Vagina (tissue), 2 donors: ENCODE measurements around the gene HSPB6. TPM values are rescaled to one million over a fixed set of nuclear protein-coding genes. Genes with fewer than 3 reads are reported as not detected.

ENCODE experiments used
- DNase-seq, 2 donors: peaks; one replicate each; pipeline ENCODE4 v3.0.0-alpha.2; 2017; ENCODE audit errors: extremely low spot score in 2 of 2
- H3K27ac ChIP-seq: fragments of 200-600 bp; sonication (generic); one replicate; pipeline ENCODE4 v1.5.1; 2019
- H3K27me3 ChIP-seq: fragments of 200-600 bp; sonication (generic); one replicate; pipeline ENCODE4 v1.5.1; 2019
- H3K36me3 ChIP-seq, 2 donors: fragments of 200-600 bp; sonication (generic); one replicate each; pipeline ENCODE4 v1.5.1; 2017 to 2019
- H3K4me1 ChIP-seq: fragments of 200-600 bp; sonication (generic); one replicate; pipeline ENCODE4 v1.5.1; 2019
- H3K4me3 ChIP-seq, 2 donors: fragments of 200-600 bp; sonication (generic); 1 replicate in 1 of 2; 2 replicates in 1 of 2; pipeline ENCODE4 v1.5.1; 2016 to 2019
- H3K9me3 ChIP-seq: fragments of 200-600 bp; sonication (generic); one replicate; pipeline ENCODE4 v1.5.1; 2019
- POLR2A ChIP-seq, 2 donors: fragments of 450-650 bp; IDR thresholded peaks; one replicate each; pipeline ENCODE4 v1.6.1; 2017; ENCODE audit warnings: antibody characterized with exemption in 2 of 2, mild to moderate bottlenecking in 2 of 2, moderate library complexity in 2 of 2
- POLR2AphosphoS5 ChIP-seq, 2 donors: sonication (generic); formaldehyde crosslinking; IDR thresholded peaks; one replicate each; pipeline ENCODE4 v1.9.0; 2017; ENCODE audit warnings: antibody characterized with exemption in 2 of 2, mild to moderate bottlenecking in 2 of 2, low read depth in 1 of 2; ENCODE audit not compliant: insufficient read depth in 1 of 2
- intact Hi-C: fragments of 100-400 bp; cut with DNase I; formaldehyde crosslinking; loops from one replicate; pipeline ENCODE4 v1.15.1; 2023
- total RNA-seq: library from RNA; depleted of rRNA; stranded (reverse); fragments of >200 nt; gene quantifications from one replicate; pipeline ENCODE4 v1.2.3, GENCODE V29; 2016
- TF ChIP-seq, protein P1 (sequence below), 3 experiments: fragments of 450-650 bp in 2 of 3; fragments of 200-600 bp in 1 of 3; sonication (generic) in 1 of 3; IDR thresholded peaks; one replicate each; pipeline ENCODE4 v1.5.1; 2017 to 2019; ENCODE audit warnings: antibody characterized with exemption in 3 of 3, mild to moderate bottlenecking in 2 of 3, moderate library complexity in 2 of 3

HSPB6 gene
- total RNA-seq, 1 donor from 2014 or later = 238 TPM

DNA sequence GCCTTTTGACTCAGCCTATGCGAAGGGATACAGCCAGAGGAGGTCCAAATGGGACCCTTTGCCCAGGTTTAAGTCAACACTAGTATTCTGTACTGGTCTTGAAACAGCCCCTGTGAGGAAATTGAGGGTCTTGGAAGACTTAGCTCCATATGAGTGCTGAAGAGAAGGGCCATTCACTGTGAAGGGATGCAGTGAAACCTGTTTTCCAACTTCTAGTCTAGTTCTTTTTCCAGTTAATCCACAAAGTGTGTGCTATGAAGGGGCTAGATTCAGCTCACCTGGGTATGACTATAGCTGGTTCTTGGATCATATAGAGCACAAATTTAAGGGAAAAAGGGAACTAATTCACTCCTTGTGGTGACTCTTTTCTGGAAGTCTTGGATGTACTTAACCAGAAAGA, 48.4 kb downstream of the HSPB6 start:
- Histone ChIP-seq H3K36me3 (no peaks in the 10 kb centered on the region), H3K4me1 (no peaks in the 10 kb centered on the region), H3K4me3 (no peak overlapping the region), H3K27ac (no peak overlapping the region), H3K9me3 (no peaks in the 10 kb centered on the region), H3K27me3 (no peaks in the 10 kb centered on the region)
- intact Hi-C loops = no loop called here
- TF ChIP-seq, protein P1, sequence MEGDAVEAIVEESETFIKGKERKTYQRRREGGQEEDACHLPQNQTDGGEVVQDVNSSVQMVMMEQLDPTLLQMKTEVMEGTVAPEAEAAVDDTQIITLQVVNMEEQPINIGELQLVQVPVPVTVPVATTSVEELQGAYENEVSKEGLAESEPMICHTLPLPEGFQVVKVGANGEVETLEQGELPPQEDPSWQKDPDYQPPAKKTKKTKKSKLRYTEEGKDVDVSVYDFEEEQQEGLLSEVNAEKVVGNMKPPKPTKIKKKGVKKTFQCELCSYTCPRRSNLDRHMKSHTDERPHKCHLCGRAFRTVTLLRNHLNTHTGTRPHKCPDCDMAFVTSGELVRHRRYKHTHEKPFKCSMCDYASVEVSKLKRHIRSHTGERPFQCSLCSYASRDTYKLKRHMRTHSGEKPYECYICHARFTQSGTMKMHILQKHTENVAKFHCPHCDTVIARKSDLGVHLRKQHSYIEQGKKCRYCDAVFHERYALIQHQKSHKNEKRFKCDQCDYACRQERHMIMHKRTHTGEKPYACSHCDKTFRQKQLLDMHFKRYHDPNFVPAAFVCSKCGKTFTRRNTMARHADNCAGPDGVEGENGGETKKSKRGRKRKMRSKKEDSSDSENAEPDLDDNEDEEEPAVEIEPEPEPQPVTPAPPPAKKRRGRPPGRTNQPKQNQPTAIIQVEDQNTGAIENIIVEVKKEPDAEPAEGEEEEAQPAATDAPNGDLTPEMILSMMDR (IDR thresholded peaks at IDR 0.05) = no peak
- no peak for TF ChIP-seq POLR2AphosphoS5 (IDR thresholded peaks at IDR 0.05; ENCODE audit: insufficient read depth in 1 of 2, low read depth in 1 of 2)
- TF ChIP-seq POLR2A (IDR thresholded peaks at IDR 0.05) = no peak
- DNase-seq = no peak

Other genes with a start within 250 kb of the HSPB6 start
- 237 TPM for gene DMKN, start 243.4 kb downstream of the HSPB6 start, total RNA-seq
- 162 TPM for gene SBSN, start 228.7 kb downstream of the HSPB6 start, total RNA-seq
- not detected for gene GAPDHS, start 223.6 kb downstream of the HSPB6 start, total RNA-seq
- 104 TPM for gene TMEM147, start 211.4 kb downstream of the HSPB6 start, total RNA-seq
- gene ATP4A, start 193.4 kb downstream of the HSPB6 start, total RNA-seq = not detected
- not detected for gene PMIS2, start 170.9 kb downstream of the HSPB6 start, total RNA-seq
- gene HAUS5, start 144.3 kb downstream of the HSPB6 start, total RNA-seq = 11.0 TPM
- 54.3 TPM for gene RBM42, start 128.0 kb downstream of the HSPB6 start, total RNA-seq
- not detected for gene ETV2, start 115.3 kb downstream of the HSPB6 start, total RNA-seq
- gene COX6B1, start 108.7 kb downstream of the HSPB6 start, total RNA-seq = 265 TPM
- 9.1 TPM for gene UPK1A, start 90.5 kb downstream of the HSPB6 start, total RNA-seq
- gene ZBTB32, start 52.5 kb downstream of the HSPB6 start, total RNA-seq = not detected
- 16.0 TPM for gene KMT2B, start 39.0 kb downstream of the HSPB6 start, total RNA-seq
- gene IGFLR1, start 14.6 kb downstream of the HSPB6 start, total RNA-seq = 7.4 TPM
- 6.6 TPM for gene U2AF1L4, start 11.6 kb downstream of the HSPB6 start, total RNA-seq
- gene PSENEN, start 11.4 kb downstream of the HSPB6 start, total RNA-seq = 28.2 TPM
- 11.3 TPM for gene LIN37, start 8.5 kb downstream of the HSPB6 start, total RNA-seq
- gene PROSER3, start 1.1 kb upstream of the HSPB6 start, total RNA-seq = 13.8 TPM
- 35.4 TPM for gene ARHGAP33, start 18.5 kb upstream of the HSPB6 start, total RNA-seq
- gene PRODH2, start 55.8 kb upstream of the HSPB6 start, total RNA-seq = not detected
- not detected for gene NPHS1, start 95.5 kb upstream of the HSPB6 start, total RNA-seq
- gene KIRREL2, start 99.9 kb upstream of the HSPB6 start, total RNA-seq = not detected
- 1.5 TPM for gene APLP1, start 111.5 kb upstream of the HSPB6 start, total RNA-seq
- gene NFKBID, start 143.5 kb upstream of the HSPB6 start, total RNA-seq = 15.7 TPM
- 9.1 TPM for gene HCST, start 145.5 kb upstream of the HSPB6 start, total RNA-seq
- gene TYROBP, start 151.3 kb upstream of the HSPB6 start, total RNA-seq = 68.5 TPM
- 9.1 TPM for gene LRFN3, start 179.3 kb upstream of the HSPB6 start, total RNA-seq
- gene SDHAF1, start 238.2 kb upstream of the HSPB6 start, total RNA-seq = 46.9 TPM